Effector CD8-positive, alpha-beta T cell (primary cell): Measurements from ENCODE around the gene GPR4.
A peak's percentile ranks its signal among the peaks of the same experiment; 100 is the strongest.
"Not testable (repeated sequence)": the region's sequence is repeated elsewhere in the genome, so short reads cannot be mapped to it uniquely, and the experiment has no call there.

Experiments used
- DNase-seq: peaks from one replicate; lab custom pipeline; 2025; lab: John Stamatoyannopoulos, UW

The GPR4 gene

DNA sequence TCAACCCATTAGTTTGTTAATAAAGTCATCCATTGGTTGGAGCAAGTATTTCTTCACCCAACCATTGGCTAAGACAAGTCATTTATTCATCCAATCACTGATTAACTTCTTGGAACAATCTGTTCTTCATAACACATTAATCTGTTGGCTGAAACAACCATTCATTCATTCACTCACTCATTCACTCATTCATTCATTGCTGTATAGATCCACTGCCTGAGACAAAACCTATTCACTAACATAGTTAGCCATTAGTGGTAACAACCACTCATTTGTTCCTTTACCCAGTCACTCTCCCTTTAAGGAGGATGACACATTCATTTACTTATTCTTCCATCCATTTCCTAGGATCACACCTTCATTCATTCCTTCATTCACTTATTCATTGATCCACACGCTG is 22.0 kb upstream of the GPR4 start:
- no peak for DNase-seq

DNA sequence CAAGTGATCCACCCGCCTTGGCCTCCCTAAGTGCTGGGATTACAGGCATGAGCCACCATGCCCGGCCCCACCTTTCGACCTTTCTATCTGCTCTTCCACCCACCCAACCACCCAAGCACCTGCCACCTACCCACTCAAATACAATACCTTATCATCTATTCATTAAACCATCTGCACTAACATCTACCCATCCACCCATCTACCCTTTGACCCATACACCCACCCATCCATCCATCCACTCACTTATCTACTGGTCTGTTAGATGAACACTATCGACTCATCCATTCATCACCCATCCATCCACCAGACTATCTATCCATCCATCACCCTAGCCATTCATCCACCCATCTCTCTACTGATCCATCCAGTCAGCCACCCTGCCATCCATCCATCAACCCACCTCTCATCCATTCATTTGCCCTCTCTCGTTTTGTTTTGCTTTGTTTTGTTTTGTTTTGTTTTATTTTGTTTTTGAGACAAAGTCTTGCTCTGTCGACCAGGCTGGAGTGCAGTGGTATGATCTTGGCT is 20.0 kb upstream of the GPR4 start:
- DNase-seq, result no peak

DNA sequence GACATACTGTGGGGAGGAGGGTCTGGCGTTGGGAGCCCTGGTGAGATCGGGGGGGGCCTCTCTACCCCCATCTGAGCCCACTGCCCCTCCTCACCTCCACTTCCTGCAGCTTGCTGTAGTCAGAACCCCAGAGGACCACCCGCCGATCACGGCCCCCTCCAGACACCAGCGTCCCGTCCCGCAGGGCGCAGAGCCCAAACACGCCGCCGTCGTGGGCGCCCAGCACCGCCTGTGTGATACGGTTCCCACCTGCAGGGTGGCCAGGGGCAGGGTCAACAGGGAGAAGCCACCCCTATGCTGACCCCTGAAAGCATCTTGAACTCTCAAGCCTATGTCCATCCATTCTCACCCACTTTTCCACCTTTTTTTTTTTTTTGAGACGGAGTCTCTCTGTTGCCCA is 19.4 kb upstream of the GPR4 start:
- DNase-seq, result no peak

DNA sequence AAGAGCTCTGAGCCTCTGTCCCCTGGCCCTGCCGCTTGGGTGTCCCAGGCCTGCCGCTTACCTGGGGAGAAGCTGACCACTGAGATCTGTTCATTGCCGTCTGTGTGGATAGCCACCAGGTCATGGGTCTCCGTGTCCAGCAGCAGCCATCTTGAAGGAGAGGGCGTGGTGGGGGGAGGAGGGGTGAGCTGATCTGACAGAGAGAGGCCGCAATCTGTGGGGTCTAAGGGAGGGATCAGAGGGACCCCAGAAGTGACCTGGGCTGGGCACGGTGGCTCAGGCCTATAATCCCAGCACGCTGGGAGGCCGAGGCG is 14.6 kb upstream of the GPR4 start:
- DNase-seq, result no peak

DNA sequence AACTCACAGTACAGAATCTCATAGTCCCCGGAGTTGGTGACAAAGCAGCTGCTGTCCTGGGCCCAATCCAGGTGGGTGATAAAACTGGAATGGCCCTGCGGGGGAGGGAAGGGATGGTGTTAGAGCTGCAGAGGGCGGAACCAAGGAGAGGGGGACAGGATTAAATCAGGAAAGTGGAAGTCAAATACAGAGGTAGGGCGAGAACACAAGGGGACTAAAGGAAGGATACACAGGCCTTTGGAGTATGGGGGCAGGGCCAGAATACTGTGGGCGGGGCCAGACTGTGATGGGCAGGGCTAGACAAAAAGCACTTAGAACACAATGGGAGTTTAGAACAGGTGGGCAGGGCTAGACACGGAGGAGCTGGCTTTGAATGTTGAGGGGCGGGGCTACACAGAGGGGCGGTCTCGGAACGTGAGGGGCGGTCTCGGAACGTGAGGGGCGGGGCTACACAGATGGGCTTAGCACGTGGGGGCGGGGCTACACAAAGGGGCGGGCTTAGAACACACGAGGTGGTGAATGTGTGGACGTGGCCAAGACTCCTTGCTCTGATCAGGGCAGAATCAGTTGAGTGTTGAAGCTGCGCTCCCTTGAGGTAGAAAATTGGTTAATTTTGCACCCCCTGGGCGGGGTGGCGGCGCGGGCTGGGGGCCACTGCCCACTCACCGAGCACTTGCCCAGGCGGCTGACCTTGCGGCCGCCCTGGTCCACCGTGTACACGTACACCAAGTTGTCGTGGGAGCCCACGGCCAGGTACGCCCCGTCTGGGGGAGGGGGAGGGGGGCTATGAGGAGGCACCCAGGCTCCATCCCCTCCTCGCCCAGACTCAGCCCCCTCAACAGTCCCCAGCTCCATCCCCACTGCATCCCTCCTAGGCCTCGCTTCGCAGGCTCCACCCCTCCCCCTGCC is 14.0 kb upstream of the GPR4 start:
- peak; percentile 60 for DNase-seq

DNA sequence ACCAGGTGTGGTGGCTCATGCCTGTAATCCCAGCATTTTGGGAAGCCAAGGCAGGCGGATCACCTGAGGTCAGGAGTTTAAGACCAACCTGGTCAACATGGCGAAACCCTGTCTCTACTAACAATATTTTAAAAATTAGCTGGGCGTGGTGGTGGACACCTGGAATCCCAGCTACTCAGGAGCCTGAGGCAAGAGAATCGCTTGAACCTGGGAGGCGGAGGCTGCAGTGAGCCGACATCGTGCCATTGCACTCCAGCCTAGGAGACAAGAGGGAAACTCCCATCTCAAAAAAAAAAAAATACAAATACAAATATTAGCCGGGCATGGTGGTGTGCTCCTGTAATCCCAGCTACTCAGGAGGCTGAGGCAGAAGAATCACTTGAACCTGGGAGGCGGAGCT is 13.0 kb upstream of the GPR4 start:
- not testable (repeated sequence) for DNase-seq

DNA sequence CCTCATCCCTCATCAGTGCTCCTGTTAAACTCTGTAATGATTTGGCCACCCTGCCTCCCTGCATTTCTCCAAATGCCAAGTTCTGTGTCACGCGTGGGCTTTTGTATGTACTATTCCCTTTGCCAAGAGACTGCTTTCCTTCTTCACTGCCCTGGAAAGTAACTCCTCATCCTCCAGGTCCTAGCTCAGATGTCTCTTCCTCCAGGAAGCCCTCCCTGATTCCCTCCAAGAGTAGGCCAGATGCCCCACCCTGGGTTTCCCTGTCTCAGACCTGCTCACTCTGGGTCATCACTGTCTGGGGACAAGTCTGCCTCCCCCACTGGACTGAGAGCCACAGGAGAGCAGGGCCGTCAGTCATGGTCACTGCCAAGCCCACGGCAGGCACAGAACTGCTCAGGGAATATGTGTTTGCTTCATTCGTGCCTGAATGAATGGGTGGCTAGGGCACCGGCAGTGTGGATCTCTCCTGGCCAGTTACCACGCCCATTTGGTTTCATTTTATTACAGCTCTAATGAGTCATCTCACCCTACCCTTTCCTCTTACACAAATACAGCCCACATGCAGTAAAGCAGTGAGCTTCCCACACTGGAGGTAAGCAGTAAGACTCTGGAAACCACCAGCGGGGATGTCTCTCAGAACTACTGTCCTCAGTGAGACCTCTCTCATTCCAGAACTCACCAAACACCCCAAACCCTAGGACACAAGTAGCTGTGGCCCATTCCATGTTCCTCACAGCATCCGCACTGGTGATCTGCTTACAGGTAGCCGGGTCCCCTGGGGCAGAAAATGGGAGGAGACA is 12.1 kb upstream of the GPR4 start:
- no peak for DNase-seq

DNA sequence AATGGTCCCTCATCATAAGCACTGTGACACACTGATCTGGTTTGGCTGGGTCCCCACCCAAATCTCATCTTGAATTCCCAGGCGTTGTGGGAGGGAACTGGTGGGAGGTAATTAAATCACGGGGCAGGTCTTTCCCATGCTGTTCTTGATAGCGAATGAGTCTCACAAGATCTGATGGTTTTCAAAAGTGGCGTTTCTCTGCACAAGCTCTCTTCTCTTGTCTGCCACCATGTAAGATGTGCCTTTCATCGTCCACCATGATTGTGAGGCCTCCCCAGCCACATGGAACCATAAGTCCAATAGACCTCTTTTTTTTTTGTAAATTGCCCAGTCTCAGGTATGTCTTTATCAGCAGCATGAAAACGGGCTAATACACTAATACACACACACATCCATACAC is 6.9 kb upstream of the GPR4 start:
- no peak for DNase-seq

DNA sequence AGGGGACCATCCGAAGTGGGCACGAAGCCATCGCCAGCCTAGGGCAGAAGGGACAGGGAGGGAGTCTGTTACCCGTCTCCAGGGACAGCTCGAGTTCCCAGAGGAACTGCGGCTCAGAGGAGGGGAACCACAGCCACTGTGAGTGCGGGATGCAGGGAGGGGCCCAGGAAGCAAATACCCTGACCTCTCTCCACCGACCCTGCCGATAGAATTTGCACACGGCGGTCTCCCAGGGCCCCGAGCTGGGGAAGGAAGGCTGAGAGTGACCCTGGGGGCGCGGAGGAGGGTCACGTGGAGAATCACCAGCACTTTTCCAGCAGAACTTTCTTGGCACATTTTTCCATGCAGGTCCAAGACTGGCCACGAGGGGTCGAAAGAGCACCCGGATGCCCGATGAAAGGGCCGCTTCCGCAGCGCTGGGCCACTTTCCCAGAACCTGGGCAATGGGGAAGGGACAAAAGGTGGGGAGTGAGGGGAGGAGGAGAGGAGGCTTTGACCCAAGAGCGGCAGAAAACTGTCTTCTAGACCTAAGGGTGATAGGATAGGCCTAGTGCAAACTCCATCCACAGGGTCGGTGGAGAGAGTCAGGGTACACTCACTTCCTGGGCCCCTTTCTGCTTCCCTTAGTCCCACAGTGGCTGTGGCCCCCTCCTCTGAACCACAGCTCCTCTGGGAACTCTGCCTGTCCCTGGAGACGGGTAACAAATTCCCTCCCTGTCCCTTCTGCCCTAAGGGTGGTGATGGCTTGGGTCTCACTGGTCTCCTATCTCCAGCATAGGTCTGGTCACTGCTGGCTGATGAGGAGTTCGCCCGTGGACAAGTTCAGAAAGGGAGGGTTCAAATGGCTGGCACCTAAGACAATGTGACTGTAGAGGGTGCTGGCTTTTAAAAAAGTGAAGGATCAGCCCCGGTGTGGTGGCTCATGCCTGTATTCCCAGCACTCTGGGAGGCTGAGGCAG is 5.3 kb upstream of the GPR4 start:
- DNase-seq, result peak; percentile 11

DNA sequence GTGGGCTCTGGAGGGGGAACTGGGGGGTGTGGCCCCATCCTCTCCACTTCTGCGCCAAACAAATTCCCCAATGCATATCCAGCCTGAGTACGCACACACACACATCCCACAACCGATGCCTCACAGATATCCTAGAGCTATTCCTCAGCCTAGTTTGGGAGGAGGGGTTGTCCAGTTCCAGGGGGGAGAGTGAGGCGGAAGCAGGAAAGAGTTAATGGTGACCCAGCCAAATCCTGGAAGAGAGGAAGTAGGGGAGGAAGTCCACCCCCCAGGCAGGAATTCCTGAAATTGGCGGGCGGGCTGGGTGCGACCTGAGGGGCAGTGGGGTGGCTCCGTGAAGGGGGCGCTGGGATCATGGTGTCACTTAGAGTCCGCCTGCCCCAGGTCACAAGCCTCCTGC is 897 bp downstream of the GPR4 start:
- no peak for DNase-seq

DNA sequence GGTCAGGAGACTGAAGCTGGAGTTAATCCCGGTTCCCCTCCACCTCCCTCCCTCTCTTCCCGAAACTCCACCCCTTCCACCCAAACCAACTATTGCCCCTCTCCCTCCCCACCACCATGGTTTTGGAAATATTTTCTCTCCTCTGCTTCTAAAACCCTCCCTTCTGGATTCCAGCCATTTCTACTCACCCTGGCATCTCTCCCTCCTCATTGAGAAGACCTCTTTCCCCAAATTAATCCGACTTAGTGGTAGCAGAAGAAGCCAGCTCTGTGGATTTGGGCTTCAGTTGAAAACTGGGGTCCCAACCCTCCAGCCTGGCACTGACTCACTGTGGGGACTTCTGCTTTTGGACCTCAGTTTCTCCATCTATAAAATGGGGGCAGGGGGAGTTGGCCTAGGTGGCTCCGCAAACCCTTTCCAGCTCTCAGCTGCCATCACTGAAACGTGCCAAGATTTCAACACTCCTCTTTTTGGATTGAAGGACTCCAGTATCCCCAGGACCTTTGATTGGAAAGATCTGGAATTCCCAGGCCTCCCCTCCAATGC is 1.6 kb downstream of the GPR4 start:
- DNase-seq, result no peak

DNA sequence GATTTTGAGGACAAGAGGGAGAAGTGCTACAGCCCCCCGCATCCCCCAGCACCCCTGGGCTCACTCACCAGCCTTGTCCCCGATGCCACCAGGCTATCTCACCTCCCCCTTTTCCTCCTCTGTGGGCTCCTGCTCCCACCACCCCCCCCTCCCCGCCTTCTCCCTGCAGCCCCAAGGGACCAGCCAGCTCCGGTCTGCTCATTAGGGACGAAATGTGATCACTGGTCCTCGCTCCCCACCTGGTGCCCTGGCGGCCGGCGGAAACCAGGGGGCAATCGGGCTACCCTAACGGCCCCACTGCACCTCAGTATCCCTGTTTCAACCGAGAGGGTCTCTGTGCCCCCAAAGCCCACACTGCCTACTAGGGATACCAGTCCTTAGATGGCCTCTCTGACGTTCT is 2.7 kb downstream of the GPR4 start:
- no peak for DNase-seq

DNA sequence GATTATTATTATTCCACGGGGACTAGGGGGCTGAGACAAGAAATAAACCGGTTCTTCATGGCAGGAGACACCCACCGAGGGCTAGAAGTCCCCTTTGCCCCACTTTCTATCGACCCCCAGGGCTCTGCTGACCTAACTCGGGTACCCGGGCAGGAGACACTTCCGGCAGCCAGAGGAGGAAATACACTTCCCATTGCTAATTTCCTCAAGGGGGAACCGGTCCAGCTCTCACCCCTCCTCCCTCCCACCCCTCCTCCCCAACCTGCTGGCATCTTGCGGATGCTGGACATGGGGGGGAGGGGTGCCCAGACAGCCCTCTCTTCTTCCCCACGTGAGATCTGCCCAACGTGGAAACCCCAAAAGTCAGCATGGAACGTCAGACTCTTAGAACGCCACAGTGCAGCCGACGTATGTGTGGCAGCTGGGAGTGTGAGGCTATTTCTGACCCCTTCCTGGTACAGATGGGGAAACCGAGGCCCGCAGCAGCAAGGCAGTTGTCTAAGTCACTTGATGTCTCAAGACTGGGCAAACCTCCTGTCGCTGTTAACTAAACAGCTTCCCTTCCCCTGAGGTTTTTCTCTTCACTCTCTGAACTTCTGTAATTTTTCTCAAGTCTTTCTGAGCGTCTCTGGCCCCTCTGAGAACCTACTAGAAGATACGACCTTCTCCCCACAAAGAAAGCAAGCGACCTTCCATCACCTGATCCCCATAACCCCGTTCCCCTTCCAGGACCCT is 3.6 kb downstream of the GPR4 start:
- no peak for DNase-seq

DNA sequence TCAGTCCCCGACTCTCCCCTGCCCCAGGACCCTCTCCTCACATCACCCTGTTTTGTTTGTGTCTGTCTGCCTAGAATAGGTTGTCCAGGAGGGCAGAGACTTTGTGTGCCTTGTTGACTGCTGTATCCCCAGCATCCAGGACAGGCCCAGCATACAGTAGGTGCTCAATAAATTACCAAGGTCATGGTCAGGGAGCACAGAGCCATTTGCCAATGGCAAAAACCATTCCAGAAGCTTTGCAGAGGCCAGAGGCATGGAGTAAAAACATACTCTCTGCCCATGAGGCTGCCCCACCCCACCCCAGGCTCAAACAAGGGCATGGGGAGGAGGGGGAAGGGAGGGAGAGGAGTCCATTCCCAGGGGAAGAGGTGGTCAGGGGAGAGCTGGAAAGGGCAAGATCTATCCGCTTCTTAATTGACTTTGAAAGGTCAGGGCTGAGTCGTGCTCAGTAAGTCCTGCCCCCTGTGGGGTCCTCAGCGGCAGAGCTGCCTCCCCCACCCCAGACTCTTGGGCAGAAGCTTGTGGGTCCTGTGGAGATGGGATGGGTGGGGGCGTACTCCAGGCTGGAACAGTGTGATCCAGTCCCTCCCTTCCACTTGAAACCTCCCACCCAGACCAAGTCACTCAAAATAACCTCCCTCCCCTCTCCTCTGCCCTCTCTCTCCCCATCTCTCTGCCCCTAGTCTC is 4.4 kb downstream of the GPR4 start:
- DNase-seq, result no peak

DNA sequence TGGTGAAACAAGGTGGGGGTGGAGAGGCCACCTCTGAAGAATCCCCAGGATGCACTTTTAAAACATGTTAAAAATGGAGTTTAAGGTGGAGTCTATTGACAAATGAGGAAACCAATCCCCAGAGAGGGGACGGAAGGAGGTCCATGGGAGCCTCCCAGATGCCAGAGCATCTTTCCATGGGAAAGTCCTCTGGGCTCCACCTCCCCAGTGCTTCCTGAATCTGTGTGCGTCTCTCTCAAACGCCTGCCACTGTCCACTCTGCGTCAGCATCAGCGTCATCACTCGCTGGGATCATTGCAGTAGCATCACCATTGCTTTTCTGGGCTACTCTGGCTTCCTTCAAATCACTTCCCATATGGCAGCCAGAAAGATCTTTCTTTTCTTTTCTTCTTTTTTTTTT is 6.2 kb downstream of the GPR4 start:
- DNase-seq, result no peak

DNA sequence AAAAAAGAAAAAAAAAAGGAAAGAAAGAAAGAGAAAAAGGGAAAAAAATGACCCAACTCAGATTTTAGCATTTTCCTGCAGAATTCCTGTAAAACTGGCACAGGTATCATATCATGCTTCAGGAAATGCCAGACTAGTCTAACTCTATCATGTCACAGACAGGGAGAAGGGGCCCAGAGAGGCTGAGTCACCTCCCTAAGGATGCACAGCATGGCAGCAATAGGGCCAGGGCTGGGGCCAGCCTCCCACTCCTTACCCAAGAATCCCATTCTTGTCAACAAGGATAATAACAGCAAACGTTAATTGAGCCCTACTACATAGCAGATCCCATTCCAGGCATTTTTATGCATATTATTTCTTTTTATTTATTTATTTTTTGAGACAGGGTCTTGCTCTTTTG is 8.5 kb downstream of the GPR4 start:
- no peak for DNase-seq

DNA sequence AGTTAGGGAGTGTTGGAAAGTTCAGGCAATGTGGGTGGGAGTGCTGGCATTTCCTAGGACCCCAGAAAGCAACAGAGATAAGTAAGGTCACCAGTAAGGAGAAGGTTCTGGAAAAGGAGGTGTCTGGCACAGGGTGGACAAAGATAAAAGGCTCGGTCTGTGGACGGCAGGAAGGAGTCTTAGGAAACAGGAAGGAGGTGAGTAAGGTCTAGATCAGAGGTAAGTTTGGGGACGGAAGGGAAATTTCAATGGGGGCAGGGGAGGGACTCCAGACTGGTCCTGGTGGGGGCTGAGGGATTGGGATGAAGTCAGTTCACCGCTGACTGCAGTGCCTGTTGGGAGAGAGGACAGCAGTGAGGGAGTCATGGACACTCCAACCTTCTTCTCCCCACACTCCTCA is 9.6 kb downstream of the GPR4 start:
- no peak for DNase-seq

DNA sequence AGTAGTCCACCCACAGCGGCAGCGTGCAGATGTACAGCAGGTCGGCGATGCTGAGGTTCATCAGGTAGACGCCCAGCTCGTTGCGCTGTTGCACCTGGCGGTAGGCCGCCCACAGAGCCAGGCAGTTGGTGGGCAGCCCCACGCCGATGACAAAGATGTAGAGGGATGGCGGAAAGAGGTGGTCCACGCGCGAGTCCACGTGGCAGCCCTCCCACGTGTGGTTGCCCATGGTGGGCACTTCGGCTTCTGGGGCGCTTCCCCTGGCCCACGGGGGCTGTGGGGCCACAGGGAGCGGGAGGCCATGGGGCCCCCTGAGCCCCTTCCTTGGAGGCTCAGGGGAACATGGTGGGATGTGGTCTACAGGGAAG is 10.4 kb downstream of the GPR4 start:
- no peak for DNase-seq

DNA sequence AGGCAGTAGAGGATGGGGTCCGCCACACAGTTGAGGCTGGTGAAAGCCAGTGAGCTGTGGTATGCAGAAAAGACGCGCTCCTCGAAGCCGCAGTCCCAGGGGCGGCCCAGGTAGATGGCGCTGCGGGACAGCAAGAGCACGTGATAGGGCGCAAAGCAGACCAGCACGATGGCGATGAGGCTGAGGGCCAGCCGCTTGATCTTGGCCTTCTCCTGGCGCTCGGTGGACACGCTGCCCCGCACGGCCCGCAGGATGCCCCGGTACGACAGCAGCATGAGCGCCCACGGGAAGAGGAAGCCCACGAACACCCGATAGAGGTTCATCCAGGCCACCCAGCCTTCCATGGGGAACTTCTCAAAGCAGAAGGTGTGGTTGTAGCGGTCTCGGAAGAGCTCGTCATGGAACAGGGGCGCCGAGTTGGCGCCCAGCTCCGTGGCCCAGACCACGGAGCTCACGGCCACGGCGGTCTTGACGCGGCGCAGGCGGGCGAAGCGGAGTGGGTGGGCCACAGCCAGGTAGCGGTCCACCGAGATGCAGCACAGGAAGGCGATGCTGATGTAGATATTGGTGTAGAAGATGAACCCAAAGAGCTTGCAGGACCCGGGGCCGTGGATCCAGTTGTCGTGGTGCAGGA is 10.9 kb downstream of the GPR4 start:
- DNase-seq, result no peak
